CD14-positive monocyte (primary cell): Measurements from ENCODE around the gene RIMBP2. TPM values are rescaled to one million over a fixed set of nuclear protein-coding genes. Genes with fewer than 3 reads are reported as not detected.

ENCODE experiments used
- DNase-seq, 3 donors: peaks; one replicate each; pipeline ENCODE4 v3.0.0-alpha.2; 2011 to 2022
- H2AFZ ChIP-seq: 2 replicates; pipeline ENCODE4 v1.6.0; 2012; ENCODE audit warnings: mild to moderate bottlenecking, low read depth, low read length, inconsistent platforms; ENCODE audit not compliant: insufficient read depth, poor library complexity, severe bottlenecking
- H3K27ac ChIP-seq, 2 donors: 1 replicate in 1 of 2; 2 replicates in 1 of 2; pipeline ENCODE4 v1.5.1; 2012 to 2013; ENCODE audit warnings: low read length in 2 of 2, control low read depth in 1 of 2, inconsistent platforms in 1 of 2, low read depth in 1 of 2, mild to moderate bottlenecking in 1 of 2
- H3K27me3 ChIP-seq, 2 donors: one replicate each; pipeline versions ENCODE4 v1.6.0 to v1.6.1; 2011 to 2013; ENCODE audit warnings: low read length in 2 of 2; ENCODE audit not compliant: control insufficient read depth in 2 of 2, insufficient read depth in 2 of 2
- H3K36me3 ChIP-seq, 2 donors: replicated peaks in 1 of 2; 1 replicate in 1 of 2; 2 replicates in 1 of 2; pipeline versions ENCODE4 v1.5.1 to v1.6.1; 2012 to 2013; ENCODE audit warnings: low read length in 2 of 2, control low read depth in 1 of 2, inconsistent platforms in 1 of 2, mild to moderate bottlenecking in 1 of 2; ENCODE audit not compliant: insufficient read depth in 2 of 2, control insufficient read depth in 1 of 2
- H3K4me1 ChIP-seq, 2 donors: 1 replicate in 1 of 2; 2 replicates in 1 of 2; pipeline versions ENCODE4 v1.5.1 to v1.6.1; 2012 to 2013; ENCODE audit warnings: low read length in 2 of 2, control low read depth in 1 of 2, inconsistent platforms in 1 of 2, mild to moderate bottlenecking in 1 of 2, moderate library complexity in 1 of 2; ENCODE audit not compliant: insufficient read depth in 2 of 2, control insufficient read depth in 1 of 2
- H3K4me2 ChIP-seq: replicated peaks from 2 replicates; pipeline ENCODE3; 2012; ENCODE audit warnings: low read length, moderate library complexity, mild to moderate bottlenecking; ENCODE audit not compliant: poor library complexity, severe bottlenecking; ENCODE audit errors: extremely low read depth
- H3K4me3 ChIP-seq, 3 experiments: fragments of 200-600 bp in 1 of 3; sonication (generic) in 1 of 3; replicated peaks in 1 of 3; 1 replicate in 2 of 3; 2 replicates in 1 of 3; pipeline ENCODE4 v1.5.1; 2011 to 2013; ENCODE audit warnings: low read length in 3 of 3, mild to moderate bottlenecking in 3 of 3, control low read depth in 2 of 3, low read depth in 2 of 3, inconsistent platforms in 1 of 3, moderate library complexity in 1 of 3
- H3K79me2 ChIP-seq: 2 replicates; pipeline ENCODE4 v1.6.0; 2012; ENCODE audit warnings: mild to moderate bottlenecking, control low read depth, inconsistent platforms, low read length, moderate library complexity; ENCODE audit not compliant: insufficient read depth
- H3K9ac ChIP-seq: 2 replicates; pipeline ENCODE4 v1.6.0; 2017; ENCODE audit warnings: low read length, mild to moderate bottlenecking; ENCODE audit not compliant: insufficient read depth, poor library complexity, severe bottlenecking
- H3K9me3 ChIP-seq, 2 donors: replicated peaks in 1 of 2; 1 replicate in 1 of 2; 2 replicates in 1 of 2; pipeline versions ENCODE4 v1.5.1 to v1.6.1; 2012 to 2013; ENCODE audit warnings: low read length in 2 of 2, control low read depth in 1 of 2; ENCODE audit not compliant: control insufficient read depth in 1 of 2, insufficient read depth in 1 of 2
- H4K20me1 ChIP-seq: 2 replicates; pipeline ENCODE4 v1.6.0; 2012; ENCODE audit warnings: mild to moderate bottlenecking, low read length, control low read depth, moderate library complexity; ENCODE audit not compliant: insufficient read depth
- H3K27ac Mint-ChIP-seq, 7 donors: one replicate each; pipeline ENCODE4 v1.8.0; 2020; ENCODE audit warnings: mild to moderate bottlenecking in 7 of 7, mixed read lengths in 7 of 7, moderate library complexity in 6 of 7, inconsistent platforms in 2 of 7
- H3K27me3 Mint-ChIP-seq, 3 donors: one replicate each; pipeline ENCODE4 v1.8.0; 2021 to 2022; ENCODE audit warnings: low read depth in 3 of 3, mild to moderate bottlenecking in 3 of 3, mixed read lengths in 3 of 3, moderate library complexity in 3 of 3, inconsistent platforms in 1 of 3
- H3K36me3 Mint-ChIP-seq, 2 donors: one replicate each; pipeline ENCODE4 v1.8.0; 2020; ENCODE audit warnings: mixed read lengths in 2 of 2, inconsistent platforms in 1 of 2, mild to moderate bottlenecking in 1 of 2
- H3K4me1 Mint-ChIP-seq: one replicate; pipeline ENCODE4 v1.8.0; 2020; ENCODE audit warnings: mild to moderate bottlenecking, mixed read lengths
- H3K4me3 Mint-ChIP-seq, 2 donors: one replicate each; pipeline ENCODE4 v1.8.0; 2020; ENCODE audit warnings: mild to moderate bottlenecking in 2 of 2, mixed read lengths in 2 of 2, moderate library complexity in 1 of 2
- H3K9me3 Mint-ChIP-seq, 7 donors: one replicate each; pipeline ENCODE4 v1.8.0; 2020 to 2022; ENCODE audit warnings: mixed read lengths in 7 of 7, mild to moderate bottlenecking in 6 of 7, moderate library complexity in 6 of 7, inconsistent platforms in 2 of 7
- CTCF ChIP-seq: fragments of 200-600 bp; IDR thresholded peaks from one replicate; pipeline ENCODE4 v1.8.0; 2022; ENCODE audit warnings: antibody characterized with exemption, mild to moderate bottlenecking
- WGBS: methylation state at CpG from one replicate; pipeline ENCODE4 v1.1.5; 2013; ENCODE audit warnings: missing lambda C conversion rate; ENCODE audit not compliant: insufficient coverage; 5-methylcytosine and 5-hydroxymethylcytosine counted together
- intact Hi-C, 2 donors: fragments of 100-400 bp; cut with micrococcal nuclease; formaldehyde crosslinking; loops; one replicate each; pipeline versions ENCODE4 v1.15.0 to v1.15.1; 2023
- polyA plus RNA-seq, 3 donors: library from polyadenylated mRNA; depleted of rRNA in 1 of 3; unstranded in 2 of 3; stranded (reverse) in 1 of 3; fragments of 300-500 nt in 2 of 3; fragments of >200 nt in 1 of 3; fragmentation: Illumina TruSeq in 2 of 3; gene quantifications; 1 replicate in 2 of 3; 2 replicates in 1 of 3; pipeline ENCODE4 v1.2.3, GENCODE V29; 2012 to 2021

The RIMBP2 gene
- polyA plus RNA-seq, 3 donors: not detected

- Mint-ChIP-seq H3K4me3 (no peak overlapping the region), H3K36me3 (no peaks in the 10 kb centered on the region), H3K27ac (no peak overlapping the region), H3K4me1 (no peaks in the 10 kb centered on the region), H3K27me3 (peaks cover 2 to 6% (median 4%) of the 10 kb centered on the region in 3 donors), H3K9me3 (no peaks in the 10 kb centered on the region)
- DNase-seq: no peak
- H3K79me2 ChIP-seq: no peaks in the 10 kb centered on the region
- H3K9me3 ChIP-seq: no peaks in the 10 kb centered on the region
- intact Hi-C loops: no loop called here
- no peak overlapping the region for H2AFZ ChIP-seq
- no peaks in the 10 kb centered on the region for H3K27me3 ChIP-seq
- H3K4me3 ChIP-seq: no peak overlapping the region
- WGBS: 90% methylated on average over 5 of the region's 9 CpGs
- TF ChIP-seq CTCF: no peak
- H3K27ac ChIP-seq: no peak overlapping the region
- no peaks in the 10 kb centered on the region for H3K36me3 ChIP-seq
- no peak overlapping the region for H3K9ac ChIP-seq
- no peak overlapping the region for H3K4me2 ChIP-seq
- no peaks in the 10 kb centered on the region for H3K4me1 ChIP-seq
- H4K20me1 ChIP-seq: no peaks in the 10 kb centered on the region
These were observed 235.9 kb downstream of the RIMBP2 start for GRCh38 chr12:130480231-130480630.

- Histone ChIP-seq H3K9me3 (no peaks in the 10 kb centered on the region), H3K4me2 (no peak overlapping the region), H3K4me1 (no peaks in the 10 kb centered on the region), H3K79me2 (no peaks in the 10 kb centered on the region), H2AFZ (no peak overlapping the region), H3K4me3 (no peak overlapping the region), H3K27ac (no peak overlapping the region), H4K20me1 (no peaks in the 10 kb centered on the region), H3K9ac (no peak overlapping the region), H3K36me3 (no peaks in the 10 kb centered on the region), H3K27me3 (no peaks in the 10 kb centered on the region)
- no peaks in the 10 kb centered on the region for H3K36me3 Mint-ChIP-seq
- DNase-seq: no peak
- WGBS: 75% methylated on average over 23 of the region's 23 CpGs
- peaks cover 2 to 6% (median 4%) of the 10 kb centered on the region in 3 donors for H3K27me3 Mint-ChIP-seq
- H3K4me1 Mint-ChIP-seq: no peaks in the 10 kb centered on the region
- TF ChIP-seq CTCF: no peak
- H3K4me3 Mint-ChIP-seq: no peak overlapping the region
- no peaks in the 10 kb centered on the region for H3K9me3 Mint-ChIP-seq
- H3K27ac Mint-ChIP-seq: no peak overlapping the region
- intact Hi-C loops: no loop called here
These were observed 236.5 kb downstream of the RIMBP2 start for GRCh38 chr12:130479401-130480125.
